HK-2 (cell line): ENCODE measurements around the gene MID2.
"Not testable (repeated sequence)": the region's sequence is repeated elsewhere in the genome, so short reads cannot be mapped to it uniquely, and the experiment has no call there.

Experiments
- DNase-seq: peaks from one replicate; pipeline ENCODE4 v3.0.0-alpha.2; 2018; ENCODE audit not compliant: unreplicated experiment

MID2 gene

GRCh38 chrX:107840971-107841370, 15.3 kb downstream of the MID2 start:
- DNase-seq: no peak

DNA sequence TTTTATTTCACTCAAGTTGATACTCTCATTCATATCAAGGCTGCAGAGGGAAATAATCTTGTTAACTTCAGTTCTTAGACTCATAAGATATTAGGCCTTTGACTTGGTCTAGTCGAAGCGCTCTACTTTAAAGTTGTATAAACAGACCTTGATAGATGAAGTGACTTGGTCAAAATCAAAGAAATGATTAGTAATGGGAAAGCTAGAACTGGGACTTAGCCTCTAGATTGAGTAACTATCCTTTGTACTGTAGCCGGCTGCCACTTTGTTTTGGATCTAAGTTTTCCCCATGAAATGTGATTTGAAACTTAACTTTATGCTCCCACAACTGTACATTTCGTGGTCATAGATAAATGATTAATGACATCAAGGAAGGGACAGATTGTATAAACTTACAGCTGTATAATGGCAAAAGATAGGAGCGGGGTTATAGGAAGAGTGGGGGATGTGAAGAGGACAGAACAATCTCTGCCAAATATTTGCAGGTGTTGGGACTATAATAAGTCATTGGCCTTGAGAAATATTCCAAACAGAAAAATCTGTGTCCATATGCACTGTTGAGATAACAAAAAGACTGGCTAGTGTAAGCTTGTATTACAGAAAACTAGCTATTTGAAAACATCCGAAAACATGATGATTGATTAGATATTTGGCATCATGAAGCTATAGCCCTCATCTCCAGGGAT, 17.2 kb downstream of the MID2 start:
- DNase-seq: no peak

DNA sequence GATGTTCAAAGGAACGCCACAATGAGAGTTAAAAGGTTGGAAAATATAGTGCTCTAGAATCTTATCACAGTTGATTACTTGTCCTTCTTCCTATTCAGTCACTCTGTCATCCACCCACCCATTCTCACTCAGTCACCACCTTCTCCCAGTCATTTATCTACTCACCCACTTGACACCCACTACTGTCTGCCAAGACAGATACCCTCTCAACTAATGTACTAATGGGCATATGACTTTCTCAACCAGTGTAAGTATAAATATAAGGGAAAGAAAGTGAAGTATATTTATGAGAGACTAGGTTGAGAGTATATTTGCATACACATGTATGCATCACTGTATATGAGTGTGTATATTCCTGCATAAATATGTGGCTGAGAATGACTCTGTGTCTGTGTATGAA, 20.0 kb downstream of the MID2 start:
- no peak for DNase-seq

- DNase-seq: no peak
These were observed 22.9 kb downstream of the MID2 start for GRCh38 chrX:107848591-107848990.

DNA sequence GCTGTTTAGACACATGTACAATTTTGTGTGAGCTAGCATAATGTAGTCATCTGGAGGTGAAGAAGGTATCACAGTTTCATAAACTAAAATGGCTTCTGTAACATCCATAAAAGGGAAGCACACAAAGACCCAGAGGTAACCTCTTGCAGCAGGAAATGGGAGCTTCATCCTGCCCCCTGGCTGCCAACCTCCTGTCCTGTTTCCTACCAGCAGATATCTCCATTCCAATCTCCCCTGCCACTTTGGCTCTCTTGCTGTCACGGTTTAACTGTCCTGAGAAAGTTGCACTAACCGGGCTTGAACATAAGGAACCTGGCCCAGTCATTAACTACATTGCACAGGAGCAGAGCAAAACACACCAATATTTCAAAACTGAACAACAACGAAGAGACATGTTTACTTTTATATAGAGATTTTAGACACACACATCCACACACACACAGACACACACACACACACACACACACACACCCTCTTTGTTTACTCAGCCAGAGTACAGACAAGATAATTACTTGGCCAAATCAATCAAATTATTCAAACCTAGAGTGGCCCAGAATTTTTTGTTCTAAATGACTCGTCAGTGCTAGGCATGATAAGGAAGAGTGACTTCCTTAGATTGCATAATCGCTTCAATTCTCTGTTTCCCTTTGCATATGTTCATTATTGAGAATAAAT, 24.2 kb downstream of the MID2 start:
- no peak for DNase-seq

GRCh38 chrX:107850422-107850765, 24.7 kb downstream of the MID2 start:
- DNase-seq: no peak

DNA sequence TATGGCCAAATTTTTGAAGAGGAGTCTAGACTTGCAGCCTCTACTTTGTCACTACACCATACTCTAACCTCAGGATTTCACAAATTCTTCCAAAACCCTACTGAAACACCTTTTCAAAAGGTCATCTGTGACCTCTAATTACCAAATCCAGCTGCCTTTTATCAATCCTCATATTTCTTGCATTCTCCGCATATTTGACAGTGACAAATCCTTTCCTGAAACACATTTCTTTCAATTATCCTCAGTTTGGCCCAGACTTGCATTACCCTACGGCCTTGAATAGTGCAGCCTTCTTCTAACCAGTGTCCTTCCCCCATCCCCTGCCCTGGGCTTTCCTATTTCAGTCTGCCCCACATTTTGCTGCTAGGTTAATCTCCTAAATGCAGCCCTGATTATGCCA, 25.5 kb downstream of the MID2 start:
- no peak for DNase-seq

DNA sequence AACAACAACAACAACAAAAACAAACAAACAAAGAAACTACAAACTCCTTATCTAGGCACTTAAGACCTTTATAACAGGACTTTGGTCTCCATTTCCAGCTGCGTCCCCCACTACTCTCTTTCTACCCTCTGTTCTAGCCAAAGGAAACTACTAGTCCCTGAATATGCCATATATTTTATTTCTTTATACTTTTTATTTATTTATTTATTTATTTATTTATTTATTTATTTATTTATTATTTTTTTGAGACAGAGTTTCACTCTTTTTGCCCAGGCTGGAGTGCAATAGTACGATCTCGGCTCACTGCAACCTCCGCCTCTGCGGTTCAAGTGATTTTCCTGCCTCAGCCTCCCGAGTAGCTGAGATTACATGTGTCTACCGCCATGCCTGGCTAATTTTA, 26.0 kb downstream of the MID2 start:
- not testable (repeated sequence) for DNase-seq

- no peak for DNase-seq
These were observed 30.6 kb downstream of the MID2 start for GRCh38 chrX:107856289-107856688.

- not testable (repeated sequence) for DNase-seq
These were observed 31.4 kb downstream of the MID2 start for GRCh38 chrX:107857041-107857440.

GRCh38 chrX:107857837-107858236, 32.2 kb downstream of the MID2 start:
- DNase-seq: no peak

GRCh38 chrX:107861056-107861455, 35.4 kb downstream of the MID2 start:
- DNase-seq: no peak

- DNase-seq: no peak
These were observed 45.5 kb downstream of the MID2 start for GRCh38 chrX:107871136-107871535.

- DNase-seq: no peak
These were observed 52.4 kb downstream of the MID2 start for GRCh38 chrX:107878106-107878505.

- peak; percentile 51 for DNase-seq
These were observed 54.5 kb downstream of the MID2 start for GRCh38 chrX:107880054-107880610.

- peak; percentile 3 for DNase-seq
These were observed 68.4 kb downstream of the MID2 start for GRCh38 chrX:107894038-107894437.

- DNase-seq: no peak
These were observed 77.1 kb downstream of the MID2 start for GRCh38 chrX:107902721-107903120.

- no peak for DNase-seq
These were observed 79.7 kb downstream of the MID2 start for GRCh38 chrX:107905366-107905765.

DNA sequence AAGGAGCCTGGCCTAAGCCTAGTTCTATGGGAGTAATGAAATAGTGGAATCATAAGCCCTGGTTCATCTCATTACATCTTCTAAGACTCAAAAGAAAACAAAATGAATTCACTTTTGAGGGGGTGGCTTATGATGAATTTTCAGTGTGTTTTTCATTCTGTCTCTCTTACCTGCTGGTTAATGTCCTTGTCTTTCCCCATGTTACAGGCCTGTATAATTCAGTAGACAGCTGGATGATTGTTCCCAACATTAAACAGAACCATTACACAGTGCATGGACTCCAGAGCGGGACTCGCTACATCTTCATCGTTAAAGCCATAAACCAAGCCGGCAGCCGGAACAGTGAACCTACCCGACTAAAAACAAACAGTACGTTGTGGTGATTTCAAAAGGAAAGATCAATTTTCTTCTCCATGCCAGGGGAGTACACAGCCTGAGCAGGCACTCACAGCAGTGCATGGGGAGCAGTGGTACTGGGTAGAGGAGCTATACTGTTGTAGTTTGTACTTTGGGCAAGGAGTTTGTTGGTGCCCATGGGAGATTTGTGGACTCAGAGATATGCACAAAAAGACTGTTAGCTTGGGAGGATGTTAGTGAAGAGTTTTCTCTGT, 98.6 kb downstream of the MID2 start:
- no peak for DNase-seq

- no peak for DNase-seq
These were observed 108.6 kb downstream of the MID2 start for GRCh38 chrX:107934262-107934661.

DNA sequence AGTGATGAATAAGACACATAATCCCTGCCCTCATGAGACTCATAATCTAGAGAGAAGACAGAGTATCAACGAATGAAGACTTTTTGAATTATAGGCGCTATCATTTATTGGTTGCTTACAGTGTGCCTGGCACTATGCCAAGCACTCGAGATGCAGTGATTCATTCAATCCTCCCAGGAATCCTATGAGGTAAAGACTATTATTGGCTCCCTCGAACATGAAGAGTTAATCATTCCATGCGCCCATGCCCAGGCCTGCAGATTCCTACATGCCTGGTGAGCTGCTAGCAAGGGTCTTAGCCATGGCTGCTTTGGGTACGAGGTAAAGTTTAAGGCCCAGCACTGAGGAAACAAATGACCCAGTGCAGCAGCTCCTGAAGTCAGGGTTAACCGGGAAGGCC, 109.5 kb downstream of the MID2 start:
- DNase-seq: peak; percentile 73

DNA sequence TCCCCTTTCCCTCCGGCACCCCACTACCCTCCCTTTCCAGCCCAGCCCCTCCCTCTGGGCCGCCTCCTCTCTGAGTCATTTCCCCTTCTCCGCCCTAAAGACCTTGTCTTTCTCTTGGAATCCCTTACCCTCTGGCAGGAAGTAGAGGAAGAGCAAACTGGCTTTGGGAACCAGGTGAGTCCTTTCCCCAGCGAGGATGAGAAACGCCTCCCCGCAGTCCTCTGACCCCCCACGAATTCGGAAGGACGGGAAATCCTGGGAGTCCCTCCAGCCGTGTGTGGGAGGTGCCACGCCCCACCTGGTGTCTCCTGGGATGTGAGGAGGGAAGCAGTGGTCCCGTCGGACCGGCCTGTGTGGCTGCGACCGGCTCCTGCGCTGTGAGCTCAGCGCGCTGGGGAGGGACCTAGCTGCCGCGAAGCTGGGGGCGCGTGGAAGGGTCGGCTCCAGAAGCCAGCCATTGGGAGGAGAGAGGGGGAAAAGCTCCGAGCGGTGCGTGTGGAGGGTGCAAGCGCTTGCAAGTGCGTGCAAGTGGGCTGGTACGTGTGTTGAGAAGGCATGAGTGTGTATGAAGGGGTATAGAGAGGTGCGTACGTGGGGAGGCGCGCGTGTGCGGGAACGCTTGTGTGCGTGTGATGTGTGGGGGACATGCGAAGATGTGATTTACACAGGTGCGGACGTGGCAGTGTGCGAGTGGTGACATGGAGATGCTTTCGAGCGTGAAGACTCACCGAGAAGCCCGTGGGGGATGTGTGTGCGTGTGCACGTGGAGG, 110.2 kb downstream of the MID2 start:
- peak; percentile 66 for DNase-seq
